BLaER1 treated with 17β-estradiol and CSF1 and Interleukin-3, amounts not matched to agents 10 nM and 100 nM (cell line): ENCODE data around the gene COLQ.

ENCODE experiments used
- H3K27ac ChIP-seq, 11 experiments: shearing (Covaris generic); formaldehyde crosslinking; 2 replicates each; pipeline ENCODE4 v1.8.1; 2022
- H3K27me3 ChIP-seq, 11 experiments: shearing (Covaris generic); formaldehyde crosslinking; 2 replicates each; pipeline ENCODE4 v1.8.1; 2022
- H3K36me3 ChIP-seq, 11 experiments: shearing (Covaris generic); formaldehyde crosslinking; 2 replicates each; pipeline ENCODE4 v1.8.1; 2022
- H3K4me1 ChIP-seq, 10 experiments: shearing (Covaris generic); formaldehyde crosslinking; 2 replicates each; pipeline ENCODE4 v1.8.1; 2022
- H3K4me2 ChIP-seq, 11 experiments: shearing (Covaris generic); formaldehyde crosslinking; 2 replicates each; pipeline ENCODE4 v1.8.1; 2022
- H3K4me3 ChIP-seq, 10 experiments: shearing (Covaris generic); formaldehyde crosslinking; 2 replicates each; pipeline ENCODE4 v1.8.1; 2022
- H3K9ac ChIP-seq, 11 experiments: shearing (Covaris generic); formaldehyde crosslinking; 2 replicates each; pipeline ENCODE4 v1.8.1; 2022
- H3K9me3 ChIP-seq, 11 experiments: shearing (Covaris generic); formaldehyde crosslinking; replicated peaks in 1 of 11; 2 replicates each; pipeline ENCODE4 v1.8.1; 2022
- H4K20me1 ChIP-seq, 11 experiments: shearing (Covaris generic); formaldehyde crosslinking; 2 replicates each; pipeline ENCODE4 v1.8.1; 2022
- Cebpa-rat ChIP-seq, 11 experiments: shearing (Covaris generic); IDR thresholded peaks; 2 replicates each; pipeline ENCODE4 v1.8.1; 2022

Gene COLQ

GRCh38 chr3:15513810-15514662, 7.5 kb downstream of the COLQ start:
- H3K4me2 ChIP-seq, result peak overlapping the region in 7 of 11 experiments; percentile 1 to 23 (median 9); a peak in 4 of 22 replicates
- H3K4me3 ChIP-seq, result no peak overlapping the region
- H3K9me3 ChIP-seq, result no peaks in the 10 kb centered on the region
- H4K20me1 ChIP-seq, result no peaks in the 10 kb centered on the region
- no peak overlapping the region for H3K27ac ChIP-seq
- no peak overlapping the region for H3K9ac ChIP-seq
- TF ChIP-seq Cebpa-rat (IDR thresholded peaks at IDR 0.05), result no peak
- no peaks in the 10 kb centered on the region for H3K27me3 ChIP-seq
- no peaks in the 10 kb centered on the region for H3K36me3 ChIP-seq
- H3K4me1 ChIP-seq, result peaks cover 0 to 23% (median 15%) of the 10 kb centered on the region in 10 experiments; a peak in 13 of 20 replicates

GRCh38 chr3:15513116-15513515, 8.4 kb downstream of the COLQ start:
- no peaks in the 10 kb centered on the region for H3K36me3 ChIP-seq
- H3K9ac ChIP-seq, result no peak overlapping the region
- no peaks in the 10 kb centered on the region for H3K27me3 ChIP-seq
- no peaks in the 10 kb centered on the region for H4K20me1 ChIP-seq
- H3K4me2 ChIP-seq, result no peak overlapping the region
- H3K9me3 ChIP-seq, result no peaks in the 10 kb centered on the region
- H3K4me3 ChIP-seq, result no peak overlapping the region
- no peak for TF ChIP-seq Cebpa-rat (IDR thresholded peaks at IDR 0.05)
- no peak overlapping the region for H3K27ac ChIP-seq
- H3K4me1 ChIP-seq, result peaks cover 0 to 23% (median 15%) of the 10 kb centered on the region in 10 experiments; a peak in 13 of 20 replicates

GRCh38 chr3:15512166-15512565, 9.3 kb downstream of the COLQ start:
- H3K27ac ChIP-seq, result no peak overlapping the region
- peak overlapping the region in 1 of 11 experiments; percentile 8; a peak in 3 of 22 replicates for H3K4me2 ChIP-seq
- no peak for TF ChIP-seq Cebpa-rat (IDR thresholded peaks at IDR 0.05)
- H3K27me3 ChIP-seq, result no peaks in the 10 kb centered on the region
- no peak overlapping the region for H3K4me3 ChIP-seq
- H3K4me1 ChIP-seq, result peaks cover 0 to 23% (median 14%) of the 10 kb centered on the region in 10 experiments; a peak in 13 of 20 replicates
- no peaks in the 10 kb centered on the region for H3K9me3 ChIP-seq
- H3K36me3 ChIP-seq, result no peaks in the 10 kb centered on the region
- H3K9ac ChIP-seq, result no peak overlapping the region
- no peaks in the 10 kb centered on the region for H4K20me1 ChIP-seq

- Histone ChIP-seq H3K9ac (no peak overlapping the region), H3K27ac (no peak overlapping the region), H3K4me1 (peaks cover 0 to 23% (median 13%) of the 10 kb centered on the region in 10 experiments; a peak in 13 of 20 replicates), H3K9me3 (no peaks in the 10 kb centered on the region), H3K36me3 (no peaks in the 10 kb centered on the region), H3K27me3 (no peaks in the 10 kb centered on the region), H3K4me2 (peak overlapping the region in 7 of 11 experiments; percentile 9 to 43 (median 24); a peak in 7 of 22 replicates), H3K4me3 (no peak overlapping the region), H4K20me1 (no peaks in the 10 kb centered on the region)
- no peak for TF ChIP-seq Cebpa-rat (IDR thresholded peaks at IDR 0.05)
These were observed 10.3 kb downstream of the COLQ start for GRCh38 chr3:15511156-15511555.

- Histone ChIP-seq H3K4me1 (peaks cover 0 to 23% (median 13%) of the 10 kb centered on the region in 10 experiments; a peak in 13 of 20 replicates), H3K36me3 (no peaks in the 10 kb centered on the region), H3K27ac (no peak overlapping the region), H3K9ac (no peak overlapping the region), H3K4me3 (no peak overlapping the region), H4K20me1 (no peaks in the 10 kb centered on the region), H3K4me2 (peak overlapping the region in 5 of 11 experiments; percentile 20 to 43 (median 28); a peak in 5 of 22 replicates), H3K27me3 (no peaks in the 10 kb centered on the region), H3K9me3 (no peaks in the 10 kb centered on the region)
- TF ChIP-seq Cebpa-rat (IDR thresholded peaks at IDR 0.05), result no peak
These were observed 11.0 kb downstream of the COLQ start for GRCh38 chr3:15510493-15510892.

GRCh38 chr3:15506571-15506970, 14.9 kb downstream of the COLQ start:
- no peak for TF ChIP-seq Cebpa-rat (IDR thresholded peaks at IDR 0.05)
- no peak overlapping the region for H3K4me2 ChIP-seq
- H3K27ac ChIP-seq, result no peak overlapping the region
- H3K36me3 ChIP-seq, result no peaks in the 10 kb centered on the region
- H3K27me3 ChIP-seq, result no peaks in the 10 kb centered on the region
- peaks cover 0 to 12% (median 7%) of the 10 kb centered on the region in 10 experiments; a peak in 11 of 20 replicates for H3K4me1 ChIP-seq
- H4K20me1 ChIP-seq, result no peaks in the 10 kb centered on the region
- no peak overlapping the region for H3K4me3 ChIP-seq
- no peaks in the 10 kb centered on the region for H3K9me3 ChIP-seq
- H3K9ac ChIP-seq, result no peak overlapping the region

GRCh38 chr3:15505479-15506165, 15.9 kb downstream of the COLQ start:
- TF ChIP-seq Cebpa-rat (IDR thresholded peaks at IDR 0.05), result no peak
- no peaks in the 10 kb centered on the region for H4K20me1 ChIP-seq
- H3K4me2 ChIP-seq, result no peak overlapping the region
- no peaks in the 10 kb centered on the region for H3K27me3 ChIP-seq
- no peaks in the 10 kb centered on the region for H3K36me3 ChIP-seq
- H3K4me3 ChIP-seq, result no peak overlapping the region
- H3K27ac ChIP-seq, result no peak overlapping the region
- no peaks in the 10 kb centered on the region for H3K9me3 ChIP-seq
- no peak overlapping the region for H3K9ac ChIP-seq
- peaks cover 0 to 7% (median 0%) of the 10 kb centered on the region in 10 experiments; a peak in 8 of 20 replicates for H3K4me1 ChIP-seq

- Histone ChIP-seq H3K36me3 (no peaks in the 10 kb centered on the region), H3K27ac (no peak overlapping the region), H3K4me3 (no peak overlapping the region), H3K27me3 (no peaks in the 10 kb centered on the region), H4K20me1 (no peaks in the 10 kb centered on the region), H3K4me2 (no peak overlapping the region), H3K9ac (no peak overlapping the region), H3K4me1 (peaks cover 0 to 21% (median 0%) of the 10 kb centered on the region in 10 experiments; a peak in 8 of 20 replicates), H3K9me3 (no peaks in the 10 kb centered on the region)
- no peak for TF ChIP-seq Cebpa-rat (IDR thresholded peaks at IDR 0.05)
These were observed 18.9 kb downstream of the COLQ start for GRCh38 chr3:15502616-15503015.

- no peak for TF ChIP-seq Cebpa-rat (IDR thresholded peaks at IDR 0.05)
- Histone ChIP-seq H3K4me2 (peak overlapping the region in 1 of 11 experiments; percentile 59; a peak in 1 of 22 replicates), H3K27ac (no peak overlapping the region), H3K9ac (no peak overlapping the region), H3K9me3 (no peaks in the 10 kb centered on the region), H3K36me3 (no peaks in the 10 kb centered on the region), H3K4me3 (no peak overlapping the region), H4K20me1 (no peaks in the 10 kb centered on the region), H3K4me1 (peaks cover 0 to 21% (median 0%) of the 10 kb centered on the region in 10 experiments; a peak in 8 of 20 replicates), H3K27me3 (no peaks in the 10 kb centered on the region)
These were observed 20.4 kb downstream of the COLQ start for GRCh38 chr3:15501126-15501525.
